GM23338 (cell line): Measurements from ENCODE around the gene SFT2D2. TPM values are rescaled to one million over a fixed set of nuclear protein-coding genes. Genes with fewer than 3 reads are reported as not detected.

ENCODE experiments used
- ATAC-seq: fragments of 200-7000 bp; cut with Tn5 transposase; 3 replicates; pipeline ENCODE4 v1.9.1; 2020
- DNase-seq: peaks from one replicate; pipeline ENCODE4 v3.0.0-alpha.2; 2015; ENCODE audit warnings: low spot score
- H2AFZ ChIP-seq: fragments of 200-600 bp; sonication (generic); 2 replicates; pipeline ENCODE4 v1.8.0; 2016; ENCODE audit warnings: antibody characterized with exemption, mild to moderate bottlenecking, moderate library complexity
- H3F3A ChIP-seq: fragments of 200-600 bp; sonication (generic); replicated peaks from 2 replicates; pipeline ENCODE4 v1.8.0; 2017; ENCODE audit warnings: antibody characterized with exemption, mixed run types, low read depth
- H3K27ac ChIP-seq: fragments of 200-600 bp; sonication (generic); 2 replicates; pipeline ENCODE4 v1.6.1; 2016; ENCODE audit warnings: low read depth
- H3K27me3 ChIP-seq: fragments of 200-600 bp; sonication (generic); 2 replicates; pipeline ENCODE4 v1.8.0; 2016; ENCODE audit warnings: mild to moderate bottlenecking, mixed run types, moderate library complexity; ENCODE audit not compliant: insufficient read depth
- H3K36me3 ChIP-seq: fragments of 200-600 bp; sonication (generic); 2 replicates; pipeline ENCODE4 v1.8.0; 2016; ENCODE audit warnings: mild to moderate bottlenecking; ENCODE audit not compliant: insufficient read depth
- H3K4me1 ChIP-seq: fragments of 200-600 bp; sonication (generic); 2 replicates; pipeline ENCODE4 v1.8.0; 2016; ENCODE audit warnings: mild to moderate bottlenecking, moderate library complexity; ENCODE audit not compliant: insufficient read depth
- H3K4me2 ChIP-seq: fragments of 200-600 bp; sonication (generic); 2 replicates; pipeline ENCODE4 v1.7.1; 2017; ENCODE audit warnings: mixed run types
- H3K4me3 ChIP-seq: fragments of 200-600 bp; sonication (generic); 2 replicates; pipeline ENCODE4 v1.6.1; 2016; ENCODE audit warnings: mixed run types
- H3K79me2 ChIP-seq: fragments of 200-600 bp; sonication (generic); replicated peaks from 2 replicates; pipeline ENCODE4 v1.8.0; 2017; ENCODE audit warnings: mild to moderate bottlenecking; ENCODE audit not compliant: insufficient read depth
- H3K9me2 ChIP-seq: fragments of 200-600 bp; sonication (generic); 2 replicates; pipeline ENCODE4 v1.8.0; 2017; ENCODE audit not compliant: insufficient read depth
- H4K20me1 ChIP-seq: fragments of 200-600 bp; sonication (generic); replicated peaks from 2 replicates; pipeline ENCODE4 v1.8.0; 2017; ENCODE audit warnings: mild to moderate bottlenecking; ENCODE audit not compliant: insufficient read depth
- H3K27ac Mint-ChIP-seq: 2 replicates; pipeline ENCODE4 v1.8.0; 2020; ENCODE audit warnings: inconsistent platforms, mild to moderate bottlenecking, moderate library complexity, mixed read lengths
- H3K27me3 Mint-ChIP-seq: 3 replicates; pipeline ENCODE4 v1.8.0; 2022; ENCODE audit warnings: low read depth, mild to moderate bottlenecking, moderate library complexity, mixed read lengths, inconsistent platforms; ENCODE audit not compliant: insufficient read depth, poor library complexity
- H3K36me3 Mint-ChIP-seq: 3 replicates; pipeline ENCODE4 v1.8.0; 2021; ENCODE audit warnings: low read depth, mild to moderate bottlenecking, inconsistent platforms, moderate library complexity, mixed read lengths
- H3K4me1 Mint-ChIP-seq: 3 replicates; pipeline ENCODE4 v1.8.0; 2020; ENCODE audit warnings: mild to moderate bottlenecking, inconsistent platforms, mixed read lengths
- H3K4me3 Mint-ChIP-seq: 3 replicates; pipeline ENCODE4 v1.8.0; 2021; ENCODE audit warnings: moderate library complexity, mild to moderate bottlenecking, inconsistent platforms, mixed read lengths
- H3K9me3 Mint-ChIP-seq: 3 replicates; pipeline ENCODE4 v1.8.0; 2020; ENCODE audit warnings: moderate library complexity, mild to moderate bottlenecking, inconsistent platforms, mixed read lengths
- CREB1 ChIP-seq: fragments of 250-450 bp; sonication (Bioruptor Pico); IDR thresholded peaks from 2 replicates; pipeline ENCODE4 v1.5.0; 2020; ENCODE audit warnings: low read depth, mild to moderate bottlenecking, moderate library complexity
- CTCF ChIP-seq, 2 experiments: fragments of 200-600 bp in 1 of 2; sonication (generic) in 1 of 2; conservative IDR thresholded peaks; 2 replicates each; pipeline versions ENCODE4 v1.5.1 to v1.6.1; 2016 to 2017; ENCODE audit warnings: antibody characterized with exemption in 2 of 2, low read depth in 2 of 2, mild to moderate bottlenecking in 2 of 2, moderate library complexity in 1 of 2
- EZH2 ChIP-seq: fragments of 200-600 bp; sonication (generic); IDR thresholded peaks from one replicate; pipeline ENCODE4 v1.8.0; 2017; ENCODE audit warnings: antibody characterized with exemption, mild to moderate bottlenecking, low read depth; ENCODE audit not compliant: unreplicated experiment
- EZH2phosphoT487 ChIP-seq: fragments of 200-600 bp; sonication (generic); IDR thresholded peaks from one replicate; pipeline ENCODE4 v1.8.1; 2018; ENCODE audit warnings: antibody characterized with exemption; ENCODE audit not compliant: unreplicated experiment
- POLR2AphosphoS5 ChIP-seq: IDR thresholded peaks from 2 replicates; pipeline ENCODE4 v1.6.1; 2016; ENCODE audit warnings: antibody characterized with exemption, low read depth
- STAT1 ChIP-seq: IDR thresholded peaks from one replicate; pipeline ENCODE4 v1.6.1; 2016; ENCODE audit warnings: antibody characterized with exemption; ENCODE audit not compliant: unreplicated experiment
- ZNF114 ChIP-seq: fragments of 250-450 bp; sonication (Bioruptor Pico); IDR thresholded peaks from 2 replicates; pipeline ENCODE4 v1.5.0; 2020; ENCODE audit warnings: mild to moderate bottlenecking, moderate library complexity
- ZNF331 ChIP-seq: fragments of 250-450 bp; sonication (Bioruptor Pico); IDR thresholded peaks from 2 replicates; pipeline ENCODE4 v1.5.0; 2020; ENCODE audit warnings: low read depth, mild to moderate bottlenecking, moderate library complexity
- polyA plus RNA-seq: library from polyadenylated mRNA; unstranded; fragments of >200 nt; fragmentation: Nextera tagmentation; extraction: Ambion mirVana; gene quantifications from 2 replicates; pipeline ENCODE4 v1.2.1, GENCODE V29; 2016
- total RNA-seq: library from RNA; depleted of rRNA; stranded (reverse); fragments of >200 nt; shearing (Covaris generic); gene quantifications from 2 replicates; pipeline ENCODE4 v1.2.3, GENCODE V29; 2014
- TF ChIP-seq, protein P1 (sequence below): IDR thresholded peaks from one replicate; pipeline ENCODE4 v1.6.1; 2018; ENCODE audit warnings: antibody characterized with exemption; ENCODE audit not compliant: unreplicated experiment

The SFT2D2 gene
- total and polyA plus RNA-seq, 2 experiments from 2014 or later: 7.6 to 27.2 TPM

GRCh38 chr1:168190403-168190802 lies 35.4 kb upstream of the SFT2D2 start (continued):
- TF ChIP-seq ZNF114 (CRISPR knock-in tag) (no peak), CREB1 (CRISPR knock-in tag) (no peak), EZH2 (no peak), CTCF (conservative IDR thresholded peaks at IDR 0.05; ENCODE audit: low read depth in 2 of 2) (no peak), EZH2phosphoT487 (no peak), POLR2AphosphoS5 (no peak)
- TF ChIP-seq, protein P1, sequence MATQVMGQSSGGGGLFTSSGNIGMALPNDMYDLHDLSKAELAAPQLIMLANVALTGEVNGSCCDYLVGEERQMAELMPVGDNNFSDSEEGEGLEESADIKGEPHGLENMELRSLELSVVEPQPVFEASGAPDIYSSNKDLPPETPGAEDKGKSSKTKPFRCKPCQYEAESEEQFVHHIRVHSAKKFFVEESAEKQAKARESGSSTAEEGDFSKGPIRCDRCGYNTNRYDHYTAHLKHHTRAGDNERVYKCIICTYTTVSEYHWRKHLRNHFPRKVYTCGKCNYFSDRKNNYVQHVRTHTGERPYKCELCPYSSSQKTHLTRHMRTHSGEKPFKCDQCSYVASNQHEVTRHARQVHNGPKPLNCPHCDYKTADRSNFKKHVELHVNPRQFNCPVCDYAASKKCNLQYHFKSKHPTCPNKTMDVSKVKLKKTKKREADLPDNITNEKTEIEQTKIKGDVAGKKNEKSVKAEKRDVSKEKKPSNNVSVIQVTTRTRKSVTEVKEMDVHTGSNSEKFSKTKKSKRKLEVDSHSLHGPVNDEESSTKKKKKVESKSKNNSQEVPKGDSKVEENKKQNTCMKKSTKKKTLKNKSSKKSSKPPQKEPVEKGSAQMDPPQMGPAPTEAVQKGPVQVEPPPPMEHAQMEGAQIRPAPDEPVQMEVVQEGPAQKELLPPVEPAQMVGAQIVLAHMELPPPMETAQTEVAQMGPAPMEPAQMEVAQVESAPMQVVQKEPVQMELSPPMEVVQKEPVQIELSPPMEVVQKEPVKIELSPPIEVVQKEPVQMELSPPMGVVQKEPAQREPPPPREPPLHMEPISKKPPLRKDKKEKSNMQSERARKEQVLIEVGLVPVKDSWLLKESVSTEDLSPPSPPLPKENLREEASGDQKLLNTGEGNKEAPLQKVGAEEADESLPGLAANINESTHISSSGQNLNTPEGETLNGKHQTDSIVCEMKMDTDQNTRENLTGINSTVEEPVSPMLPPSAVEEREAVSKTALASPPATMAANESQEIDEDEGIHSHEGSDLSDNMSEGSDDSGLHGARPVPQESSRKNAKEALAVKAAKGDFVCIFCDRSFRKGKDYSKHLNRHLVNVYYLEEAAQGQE: no peak

DNA sequence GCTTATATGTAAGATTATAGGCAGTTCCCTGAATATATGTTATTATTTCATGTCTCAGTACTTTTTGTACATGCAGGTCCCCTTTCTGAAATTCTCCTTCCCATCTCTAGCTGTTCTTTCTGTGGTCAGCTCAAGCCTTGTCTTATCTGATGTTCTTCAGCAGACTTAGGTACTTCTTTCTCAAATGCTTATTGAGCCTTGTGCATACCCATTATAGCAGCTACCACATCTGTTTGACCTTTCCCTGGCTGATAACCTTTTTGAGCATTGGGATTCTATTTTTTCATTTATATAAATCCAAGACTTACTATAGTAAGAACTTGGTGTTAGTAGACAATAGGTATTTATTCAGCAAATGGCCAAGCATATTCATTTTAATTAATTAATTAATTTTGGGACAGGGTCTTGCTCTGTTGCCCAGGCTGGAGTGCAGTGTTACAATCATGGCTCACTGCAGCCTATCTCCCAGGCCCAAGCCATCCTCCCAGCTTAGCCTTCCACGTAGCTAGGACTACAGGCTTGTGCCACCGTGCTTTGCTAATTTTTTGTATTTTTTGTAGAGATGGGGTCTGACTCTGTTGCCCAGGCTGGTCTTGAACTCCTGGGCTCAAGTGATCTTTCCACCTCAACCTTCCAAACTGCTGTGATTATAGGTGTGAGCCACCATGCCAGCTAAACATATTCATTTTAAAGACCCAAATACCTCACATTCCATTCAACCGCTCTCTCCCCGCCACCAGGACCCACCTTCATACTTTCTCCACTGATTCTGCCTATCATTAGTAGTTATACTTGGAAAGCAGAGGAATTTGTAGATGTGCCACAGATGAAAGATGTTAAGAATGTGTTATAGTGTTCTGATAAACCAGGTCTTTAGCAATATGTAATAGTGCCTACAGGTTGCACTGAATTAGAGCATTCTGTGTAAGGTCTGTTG lies 30.3 kb upstream of the SFT2D2 start:
- H4K20me1 ChIP-seq: no peaks in the 10 kb centered on the region
- Mint-ChIP-seq H3K4me1 (peaks cover 4% of the 10 kb centered on the region), H3K36me3 (peaks cover 40% of the 10 kb centered on the region; the same call in 2 of the 3 replicates), H3K9me3 (no peaks in the 10 kb centered on the region), H3K4me3 (no peak overlapping the region), H3K27ac (peak overlapping the region; percentile 62), H3K27me3 (peaks cover 1% of the 10 kb centered on the region)
- H3F3A ChIP-seq: no peaks in the 10 kb centered on the region
- H3K27me3 ChIP-seq: no peaks in the 10 kb centered on the region
- no peak overlapping the region for H2AFZ ChIP-seq
- DNase-seq (peak; percentile 61), ATAC-seq (peak; percentile 65)
- no peaks in the 10 kb centered on the region for H3K9me2 ChIP-seq
- peaks cover 15% of the 10 kb centered on the region; the same call in 1 of the 2 replicates for H3K36me3 ChIP-seq
- no peaks in the 10 kb centered on the region for H3K4me1 ChIP-seq
- no peaks in the 10 kb centered on the region for H3K79me2 ChIP-seq
- no peak overlapping the region for H3K4me3 ChIP-seq
- H3K27ac ChIP-seq: no peak overlapping the region
- H3K4me2 ChIP-seq: no peak overlapping the region
- no peak for TF ChIP-seq ZNF114 (CRISPR knock-in tag)
- TF ChIP-seq POLR2AphosphoS5: no peak
- TF ChIP-seq STAT1: no peak
- TF ChIP-seq ZNF331: no peak
- TF ChIP-seq EZH2phosphoT487: no peak
- no peak for TF ChIP-seq CTCF (conservative IDR thresholded peaks at IDR 0.05; ENCODE audit: low read depth in 2 of 2)
- no peak for TF ChIP-seq EZH2
